ENCODE results near the gene SGCG.
"Not testable (repeated sequence)": the region's sequence is repeated elsewhere in the genome, so short reads cannot be mapped to it uniquely, and the experiment has no call there.

DNA sequence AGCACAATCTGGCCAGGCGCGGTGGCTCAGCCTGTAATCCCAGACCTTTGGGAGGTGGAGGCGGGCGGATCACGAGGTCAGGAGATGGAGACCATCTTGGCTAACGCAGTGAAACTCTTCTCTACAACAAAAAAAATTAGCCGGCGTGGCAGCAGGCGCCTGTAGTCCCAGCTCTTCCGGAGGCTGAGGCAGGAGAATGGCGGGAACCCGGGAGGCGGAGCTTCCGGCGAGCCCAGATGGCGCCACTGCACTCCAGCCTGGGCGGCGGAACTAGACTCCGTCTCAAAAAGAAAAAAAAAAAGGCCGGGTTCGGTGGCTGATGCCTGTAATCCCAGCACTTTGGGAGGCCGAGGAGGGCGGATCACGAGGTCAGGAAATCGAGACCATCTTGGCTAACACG, 67.6 kb downstream of the SGCG start:
- TF ChIP-seq, protein P1, sequence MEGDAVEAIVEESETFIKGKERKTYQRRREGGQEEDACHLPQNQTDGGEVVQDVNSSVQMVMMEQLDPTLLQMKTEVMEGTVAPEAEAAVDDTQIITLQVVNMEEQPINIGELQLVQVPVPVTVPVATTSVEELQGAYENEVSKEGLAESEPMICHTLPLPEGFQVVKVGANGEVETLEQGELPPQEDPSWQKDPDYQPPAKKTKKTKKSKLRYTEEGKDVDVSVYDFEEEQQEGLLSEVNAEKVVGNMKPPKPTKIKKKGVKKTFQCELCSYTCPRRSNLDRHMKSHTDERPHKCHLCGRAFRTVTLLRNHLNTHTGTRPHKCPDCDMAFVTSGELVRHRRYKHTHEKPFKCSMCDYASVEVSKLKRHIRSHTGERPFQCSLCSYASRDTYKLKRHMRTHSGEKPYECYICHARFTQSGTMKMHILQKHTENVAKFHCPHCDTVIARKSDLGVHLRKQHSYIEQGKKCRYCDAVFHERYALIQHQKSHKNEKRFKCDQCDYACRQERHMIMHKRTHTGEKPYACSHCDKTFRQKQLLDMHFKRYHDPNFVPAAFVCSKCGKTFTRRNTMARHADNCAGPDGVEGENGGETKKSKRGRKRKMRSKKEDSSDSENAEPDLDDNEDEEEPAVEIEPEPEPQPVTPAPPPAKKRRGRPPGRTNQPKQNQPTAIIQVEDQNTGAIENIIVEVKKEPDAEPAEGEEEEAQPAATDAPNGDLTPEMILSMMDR (conservative IDR thresholded peaks at IDR 0.05), result not testable (repeated sequence)
- TF ChIP-seq EZH2 (IDR thresholded peaks at IDR 0.05; ENCODE audit: low read depth), result not testable (repeated sequence)

All from PC-9 (cell line).